ENCODE data around the gene ESF1. TPM values are rescaled to one million over a fixed set of nuclear protein-coding genes. Genes with fewer than 3 reads are reported as not detected.

The ESF1 gene
- total RNA-seq, 1 donor from 2014 or later = 18.9 TPM

DNA sequence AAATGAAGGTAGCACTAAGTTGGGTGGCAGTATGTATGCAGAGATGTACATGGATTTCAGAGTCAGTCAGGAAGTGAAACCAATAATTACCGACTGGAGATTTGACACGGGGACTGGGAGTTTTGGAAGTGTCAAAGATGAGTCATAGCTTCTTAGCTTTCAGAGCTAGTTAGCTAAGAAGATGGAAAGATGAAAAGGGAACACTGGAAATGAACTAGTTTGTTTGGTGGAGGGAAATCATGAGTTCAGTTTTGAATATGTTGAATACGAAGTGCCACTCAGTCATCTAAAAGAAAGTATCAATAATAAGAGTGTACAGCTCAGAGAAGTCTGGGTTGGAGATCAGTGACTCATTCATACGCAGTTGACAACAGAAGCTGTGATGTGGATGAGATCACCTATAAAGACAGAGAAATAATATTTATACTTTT, 7.5 kb downstream of the ESF1 start:
- peaks cover 2% of the 10 kb centered on the region for H3K4me1 Mint-ChIP-seq
- no peaks in the 10 kb centered on the region for H3K9me3 Mint-ChIP-seq
- TF ChIP-seq, protein P1, sequence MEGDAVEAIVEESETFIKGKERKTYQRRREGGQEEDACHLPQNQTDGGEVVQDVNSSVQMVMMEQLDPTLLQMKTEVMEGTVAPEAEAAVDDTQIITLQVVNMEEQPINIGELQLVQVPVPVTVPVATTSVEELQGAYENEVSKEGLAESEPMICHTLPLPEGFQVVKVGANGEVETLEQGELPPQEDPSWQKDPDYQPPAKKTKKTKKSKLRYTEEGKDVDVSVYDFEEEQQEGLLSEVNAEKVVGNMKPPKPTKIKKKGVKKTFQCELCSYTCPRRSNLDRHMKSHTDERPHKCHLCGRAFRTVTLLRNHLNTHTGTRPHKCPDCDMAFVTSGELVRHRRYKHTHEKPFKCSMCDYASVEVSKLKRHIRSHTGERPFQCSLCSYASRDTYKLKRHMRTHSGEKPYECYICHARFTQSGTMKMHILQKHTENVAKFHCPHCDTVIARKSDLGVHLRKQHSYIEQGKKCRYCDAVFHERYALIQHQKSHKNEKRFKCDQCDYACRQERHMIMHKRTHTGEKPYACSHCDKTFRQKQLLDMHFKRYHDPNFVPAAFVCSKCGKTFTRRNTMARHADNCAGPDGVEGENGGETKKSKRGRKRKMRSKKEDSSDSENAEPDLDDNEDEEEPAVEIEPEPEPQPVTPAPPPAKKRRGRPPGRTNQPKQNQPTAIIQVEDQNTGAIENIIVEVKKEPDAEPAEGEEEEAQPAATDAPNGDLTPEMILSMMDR (conservative IDR thresholded peaks at IDR 0.05) = no peak
- no peaks in the 10 kb centered on the region for H3K27me3 Mint-ChIP-seq (ENCODE audit: low read depth)
- no peak overlapping the region for H3K4me3 Mint-ChIP-seq
- H3K27ac Mint-ChIP-seq (ENCODE audit: unreplicated experiment) = no peak overlapping the region
- DNase-seq (ENCODE audit: low read depth, low spot score) = no peak
- peaks cover 17% of the 10 kb centered on the region for H3K36me3 Mint-ChIP-seq (ENCODE audit: low read depth)

DNA sequence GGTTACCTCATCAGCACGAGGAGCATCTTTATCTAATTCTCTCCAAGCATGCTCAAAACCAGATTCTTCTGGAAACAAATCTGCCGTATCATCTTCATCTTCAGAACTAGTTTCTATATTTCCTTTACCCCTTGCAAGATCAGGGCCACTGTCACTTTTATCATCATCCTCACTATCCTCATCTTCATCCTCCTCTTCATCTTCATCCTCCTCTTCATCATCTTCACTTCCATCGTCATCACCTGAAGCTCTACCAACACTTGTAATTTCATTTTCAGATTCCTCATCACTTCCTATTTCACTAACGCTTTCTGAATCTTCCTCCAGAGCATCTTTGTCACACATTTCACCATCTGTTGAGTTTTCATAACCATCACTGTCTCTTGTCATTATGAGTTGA, 8.9 kb downstream of the ESF1 start:
- Mint-ChIP-seq H3K27me3 (ENCODE audit: low read depth) (no peaks in the 10 kb centered on the region), H3K4me1 (no peaks in the 10 kb centered on the region), H3K9me3 (no peaks in the 10 kb centered on the region), H3K4me3 (no peak overlapping the region), H3K27ac (ENCODE audit: unreplicated experiment) (no peak overlapping the region), H3K36me3 (ENCODE audit: low read depth) (peaks cover 14% of the 10 kb centered on the region)
- TF ChIP-seq, protein P1 (conservative IDR thresholded peaks at IDR 0.05) = no peak
- no peak for DNase-seq (ENCODE audit: low read depth, low spot score)

DNA sequence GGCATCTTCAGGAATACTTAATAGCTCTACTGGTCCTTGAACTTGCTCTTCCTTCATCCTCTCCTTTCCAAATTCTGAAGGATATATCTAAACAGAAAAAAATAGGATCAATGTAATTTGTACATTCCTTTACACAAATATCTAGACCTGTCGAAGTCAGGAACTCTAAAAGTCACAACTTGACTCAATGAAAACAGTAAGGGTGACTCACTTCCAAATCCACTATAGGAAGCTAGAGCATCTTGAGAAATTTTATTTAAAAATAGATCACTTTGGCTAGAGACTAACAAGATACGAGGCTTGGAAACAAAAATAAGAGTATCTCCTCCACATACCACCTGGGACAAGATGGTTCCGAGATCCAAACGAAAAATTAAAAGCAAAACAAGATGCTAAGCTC, 12.2 kb downstream of the ESF1 start:
- Mint-ChIP-seq H3K36me3 (ENCODE audit: low read depth) (peaks cover 20% of the 10 kb centered on the region), H3K9me3 (no peaks in the 10 kb centered on the region), H3K27ac (ENCODE audit: unreplicated experiment) (no peak overlapping the region), H3K4me1 (no peaks in the 10 kb centered on the region), H3K27me3 (ENCODE audit: low read depth) (no peaks in the 10 kb centered on the region), H3K4me3 (no peak overlapping the region)
- TF ChIP-seq, protein P1 (conservative IDR thresholded peaks at IDR 0.05) = no peak
- DNase-seq (ENCODE audit: low read depth, low spot score) = no peak

DNA sequence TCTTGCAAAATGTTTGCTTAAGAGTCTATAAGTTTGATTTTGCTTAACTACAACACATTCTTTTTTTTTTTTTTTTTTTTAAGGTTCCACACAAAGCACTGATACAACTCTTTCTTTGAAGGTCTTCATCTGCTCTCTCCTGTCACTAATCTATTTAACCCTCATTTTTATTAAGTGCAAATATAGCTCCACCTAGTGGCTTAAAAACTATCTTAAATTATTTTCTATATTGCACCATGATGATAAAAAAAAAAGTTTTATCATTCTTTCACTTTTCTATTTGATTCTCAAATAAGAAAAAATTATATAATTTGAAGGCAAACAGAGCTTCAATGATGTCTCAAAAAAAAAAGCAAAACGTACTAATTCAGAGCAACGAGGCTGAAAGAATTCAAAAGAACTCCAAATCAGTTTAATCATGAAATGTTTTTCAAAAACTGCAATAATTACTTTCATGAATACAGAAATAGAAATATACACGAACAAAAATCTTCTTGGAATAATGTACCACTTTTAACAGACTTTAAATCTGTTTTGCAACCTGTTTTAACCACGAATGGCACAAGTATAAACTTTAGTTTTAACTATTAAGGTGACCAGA, 12.8 kb downstream of the ESF1 start:
- TF ChIP-seq, protein P1 (conservative IDR thresholded peaks at IDR 0.05) = peak; percentile 70
- Mint-ChIP-seq H3K27me3 (ENCODE audit: low read depth) (no peaks in the 10 kb centered on the region), H3K36me3 (ENCODE audit: low read depth) (peaks cover 23% of the 10 kb centered on the region), H3K4me1 (no peaks in the 10 kb centered on the region), H3K9me3 (no peaks in the 10 kb centered on the region), H3K4me3 (no peak overlapping the region), H3K27ac (ENCODE audit: unreplicated experiment) (no peak overlapping the region)
- no peak for DNase-seq (ENCODE audit: low read depth, low spot score)

DNA sequence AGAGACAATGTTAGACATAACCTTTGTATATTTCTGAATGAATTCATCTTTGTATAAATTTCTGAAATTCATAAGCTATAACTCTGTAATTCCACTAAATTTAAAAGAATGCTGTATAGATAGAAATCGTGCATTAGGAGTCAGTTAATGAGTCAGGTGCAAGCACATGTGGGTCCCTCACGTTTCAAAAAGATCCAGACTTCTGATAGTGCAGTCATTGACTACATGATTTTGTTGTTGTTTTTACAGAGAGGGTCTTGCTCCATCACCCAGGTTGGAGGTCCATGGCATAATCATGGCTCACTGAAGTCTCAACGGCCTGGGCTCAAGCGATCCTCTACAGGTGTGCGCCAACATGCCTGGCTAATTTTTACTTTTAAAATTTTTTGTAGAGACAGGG, 14.6 kb downstream of the ESF1 start:
- Mint-ChIP-seq H3K27ac (ENCODE audit: unreplicated experiment) (no peak overlapping the region), H3K4me3 (no peak overlapping the region), H3K4me1 (no peaks in the 10 kb centered on the region), H3K9me3 (peaks cover 6% of the 10 kb centered on the region), H3K36me3 (ENCODE audit: low read depth) (peaks cover 34% of the 10 kb centered on the region), H3K27me3 (ENCODE audit: low read depth) (no peaks in the 10 kb centered on the region)
- no peak for DNase-seq (ENCODE audit: low read depth, low spot score)
- TF ChIP-seq, protein P1 (conservative IDR thresholded peaks at IDR 0.05) = no peak

All from neural crest cell (in vitro differentiated cells).